ENCODE measurements around the gene ATG16L2.

GRCh38 chr11:72815110-72815618 is 953 bp downstream of the ATG16L2 start:
- TF ChIP-seq CTCF (IDR thresholded peaks at IDR 0.05): no peak
- no peak for TF ChIP-seq EZH2 (IDR thresholded peaks at IDR 0.05; ENCODE audit: borderline replicate concordance, insufficient read depth, low read depth, low read length, poor library complexity, severe bottlenecking)
